WTC11 (cell line): ENCODE measurements around the gene ABHD1. TPM values are rescaled to one million over a fixed set of nuclear protein-coding genes. Genes with fewer than 3 reads are reported as not detected.

Source experiments
- ATAC-seq: fragments of 200-7000 bp; cut with Tn5 transposase; 2 replicates; pipeline ENCODE4 v1.10.0; 2021; ENCODE audit warnings: mild to moderate bottlenecking, moderate library complexity
- CTCF ChIA-PET: fragments of 300-600 bp; sonication (Branson Sonifier 250); formaldehyde crosslinking; loops from one replicate; lab custom pipeline; 2021; ENCODE audit warnings: antibody characterized with exemption; lab: Charles Lee
- POLR2A ChIA-PET: fragments of 350-600 bp; sonication (Branson Sonifier 250); formaldehyde crosslinking; loops from one replicate; lab custom pipeline; 2021; ENCODE audit warnings: antibody characterized with exemption; lab: Charles Lee
- DNase-seq: peaks from one replicate; pipeline ENCODE4 v3.0.0; 2021; ENCODE audit warnings: low spot score
- H3K27ac Mint-ChIP-seq: 2 replicates; pipeline ENCODE4 v1.8.0; 2021; ENCODE audit warnings: mixed read lengths
- H3K27me3 Mint-ChIP-seq: 2 replicates; pipeline ENCODE4 v1.8.0; 2021; ENCODE audit warnings: low read depth, mild to moderate bottlenecking, moderate library complexity, mixed read lengths
- H3K36me3 Mint-ChIP-seq: 2 replicates; pipeline ENCODE4 v1.8.0; 2021; ENCODE audit warnings: mixed read lengths
- H3K4me1 Mint-ChIP-seq: 2 replicates; pipeline ENCODE4 v1.8.0; 2022; ENCODE audit warnings: mixed read lengths
- H3K4me3 Mint-ChIP-seq: 2 replicates; pipeline ENCODE4 v1.8.0; 2021; ENCODE audit warnings: mild to moderate bottlenecking, moderate library complexity, mixed read lengths
- H3K9me3 Mint-ChIP-seq: 2 replicates; pipeline ENCODE4 v1.8.0; 2021; ENCODE audit warnings: mixed read lengths
- ATF1 ChIP-seq: sonication (generic); formaldehyde crosslinking; IDR thresholded peaks from 2 replicates; pipeline ENCODE4 v1.8.1; 2023; ENCODE audit warnings: mild to moderate bottlenecking, moderate library complexity, missing genetic modification reagents
- ATF6 ChIP-seq: sonication (generic); formaldehyde crosslinking; IDR thresholded peaks from 2 replicates; pipeline ENCODE4 v1.8.1; 2023; ENCODE audit warnings: mild to moderate bottlenecking, missing genetic modification reagents
- ELF4 ChIP-seq: sonication (generic); formaldehyde crosslinking; IDR thresholded peaks from 2 replicates; pipeline ENCODE4 v1.8.1; 2022; ENCODE audit warnings: low read depth, mild to moderate bottlenecking, moderate library complexity, missing genetic modification reagents
- FOXJ3 ChIP-seq: sonication (generic); formaldehyde crosslinking; IDR thresholded peaks from 2 replicates; pipeline ENCODE4 v1.9.0; 2021; ENCODE audit warnings: missing genetic modification reagents, mild to moderate bottlenecking, borderline replicate concordance
- GABPB1 ChIP-seq: sonication (generic); formaldehyde crosslinking; IDR thresholded peaks from 2 replicates; pipeline ENCODE4 v1.8.1; 2023; ENCODE audit warnings: mild to moderate bottlenecking, missing genetic modification reagents
- HMGA2 ChIP-seq: fragments of 250-450 bp; sonication (Bioruptor Pico); IDR thresholded peaks from 2 replicates; pipeline ENCODE4 v1.4.0; 2021; ENCODE audit warnings: mild to moderate bottlenecking, moderate library complexity
- NR2C2 ChIP-seq: sonication (generic); formaldehyde crosslinking; IDR thresholded peaks from 2 replicates; pipeline ENCODE4 v1.8.0; 2022; ENCODE audit warnings: mild to moderate bottlenecking, missing genetic modification reagents
- PRDM15 ChIP-seq: sonication (generic); formaldehyde crosslinking; IDR thresholded peaks from 2 replicates; pipeline ENCODE4 v1.8.0; 2022; ENCODE audit warnings: missing genetic modification reagents
- PRRX2 ChIP-seq: fragments of 250-450 bp; sonication (Bioruptor Pico); IDR thresholded peaks from 2 replicates; pipeline ENCODE4 v1.8.0; 2021; ENCODE audit warnings: mild to moderate bottlenecking
- ZNF281 ChIP-seq: sonication (generic); formaldehyde crosslinking; IDR thresholded peaks from 2 replicates; pipeline ENCODE4 v1.8.0; 2023; ENCODE audit warnings: mild to moderate bottlenecking, missing genetic modification reagents
- ZNF423 ChIP-seq: fragments of 250-450 bp; sonication (Bioruptor Pico); IDR thresholded peaks from 2 replicates; pipeline ENCODE4 v2.1.2; 2022; ENCODE audit warnings: mild to moderate bottlenecking, moderate library complexity
- ZNF512 ChIP-seq: sonication (generic); formaldehyde crosslinking; IDR thresholded peaks from 2 replicates; pipeline ENCODE4 v1.8.1; 2022; ENCODE audit warnings: missing genetic modification reagents, borderline replicate concordance
- total RNA-seq: library from RNA; stranded (reverse); gene quantifications from 3 replicates; pipeline ENCODE4 v1.2.3, GENCODE V29; 2021
- TF ChIP-seq, protein P1 (sequence below): sonication (generic); formaldehyde crosslinking; IDR thresholded peaks from 2 replicates; pipeline ENCODE4 v1.8.0; 2023; ENCODE audit warnings: missing genetic modification reagents

ABHD1 gene
- total RNA-seq, 1 experiment from 2014 or later, result 0.31 TPM

- no peak for TF ChIP-seq ATF6 (CRISPR knock-in tag)
- no peak for TF ChIP-seq HMGA2 (CRISPR knock-in tag)
- TF ChIP-seq FOXJ3 (CRISPR knock-in tag), result no peak
- TF ChIP-seq ZNF281 (CRISPR knock-in tag), result no peak
- no peak for TF ChIP-seq ZNF512
- TF ChIP-seq PRRX2 (CRISPR knock-in tag), result no peak
- TF ChIP-seq PRDM15 (CRISPR knock-in tag), result no peak
- no peak for TF ChIP-seq ZNF423 (CRISPR knock-in tag)
- no peak for TF ChIP-seq ATF1
- no peak for TF ChIP-seq NR2C2 (CRISPR knock-in tag)
- TF ChIP-seq, protein P1, sequence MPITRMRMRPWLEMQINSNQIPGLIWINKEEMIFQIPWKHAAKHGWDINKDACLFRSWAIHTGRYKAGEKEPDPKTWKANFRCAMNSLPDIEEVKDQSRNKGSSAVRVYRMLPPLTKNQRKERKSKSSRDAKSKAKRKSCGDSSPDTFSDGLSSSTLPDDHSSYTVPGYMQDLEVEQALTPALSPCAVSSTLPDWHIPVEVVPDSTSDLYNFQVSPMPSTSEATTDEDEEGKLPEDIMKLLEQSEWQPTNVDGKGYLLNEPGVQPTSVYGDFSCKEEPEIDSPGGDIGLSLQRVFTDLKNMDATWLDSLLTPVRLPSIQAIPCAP, result no peak
These were observed 1.5 kb downstream of the ABHD1 start (continued) for GRCh38 chr2:27125104-27125503.

DNA sequence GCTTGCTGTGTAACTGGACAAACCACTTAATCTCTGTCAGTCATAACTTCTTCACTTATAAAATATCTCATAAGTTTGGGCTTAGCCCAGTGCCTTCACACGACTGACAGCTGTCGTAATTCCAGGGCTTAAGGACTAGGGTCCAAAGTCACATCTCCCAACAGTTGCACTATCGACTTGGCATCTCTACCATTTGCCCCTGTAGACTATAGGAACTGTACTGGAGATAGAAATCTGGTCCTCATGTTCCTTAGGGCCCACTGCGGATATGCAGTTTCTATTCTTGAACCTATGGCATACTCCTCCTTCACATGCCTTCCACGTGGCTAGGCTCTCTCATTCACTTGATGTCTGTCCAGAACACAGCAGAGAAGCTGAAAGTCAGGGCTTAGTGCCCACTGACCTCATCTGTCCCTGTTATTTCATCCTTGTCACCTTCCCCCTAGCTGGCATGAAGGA, 2.7 kb downstream of the ABHD1 start:
- peaks cover 37% of the 10 kb centered on the region for H3K27me3 Mint-ChIP-seq
- ChIA-PET CTCF (interaction anchor here (1.3 kb wide), 1 partner anchor 65 kb away, joined by 8 read pairs; no protein-coding TSS in a partner anchor), POLR2A (no interaction called here)
- ATAC-seq (no peak), DNase-seq (no peak)
- no peak for TF ChIP-seq ELF4 (CRISPR knock-in tag)
- 0 out of 2 replicates have a peak, but pooled peaks have one; percentile 14 for TF ChIP-seq GABPB1 (CRISPR knock-in tag)
- H3K4me1 Mint-ChIP-seq, result peaks cover 16% of the 10 kb centered on the region; the same call in 1 of the 2 replicates
- no peak overlapping the region for H3K27ac Mint-ChIP-seq
- peaks cover 8% of the 10 kb centered on the region for H3K36me3 Mint-ChIP-seq
- H3K9me3 Mint-ChIP-seq, result no peaks in the 10 kb centered on the region
- H3K4me3 Mint-ChIP-seq, result no peak overlapping the region
